Neural progenitor cell (in vitro differentiated cells): ENCODE measurements around the gene CRTC2. TPM values are rescaled to one million over a fixed set of nuclear protein-coding genes. Genes with fewer than 3 reads are reported as not detected.

Experiments used
- DNase-seq: peaks from one replicate; pipeline ENCODE4 v3.0.0-alpha.2; 2016; ENCODE audit warnings: low spot score
- H2AFZ ChIP-seq: fragments of 200-600 bp; sonication (generic); replicated peaks from 2 replicates; pipeline ENCODE4 v1.6.1; 2016; ENCODE audit warnings: antibody characterized with exemption
- H3F3A ChIP-seq: fragments of 200-600 bp; sonication (generic); 2 replicates; pipeline ENCODE4 v1.6.1; 2016; ENCODE audit warnings: antibody characterized with exemption, low read depth
- H3K27ac ChIP-seq: fragments of 200-600 bp; sonication (generic); 2 replicates; pipeline ENCODE4 v1.5.1; 2016; ENCODE audit warnings: mild to moderate bottlenecking
- H3K27me3 ChIP-seq: fragments of 200-600 bp; sonication (generic); 2 replicates; pipeline ENCODE4 v1.6.1; 2016; ENCODE audit warnings: mild to moderate bottlenecking, moderate library complexity
- H3K36me3 ChIP-seq: fragments of 200-600 bp; sonication (generic); 2 replicates; pipeline ENCODE4 v1.5.1; 2016
- H3K4me1 ChIP-seq: fragments of 200-600 bp; sonication (generic); 2 replicates; pipeline ENCODE4 v1.6.1; 2016; ENCODE audit warnings: mixed run types
- H3K4me2 ChIP-seq: fragments of 200-600 bp; sonication (generic); 2 replicates; pipeline ENCODE4 v1.6.1; 2016
- H3K4me3 ChIP-seq: fragments of 200-600 bp; sonication (generic); 2 replicates; pipeline ENCODE4 v1.5.1; 2016
- H3K79me2 ChIP-seq: fragments of 200-600 bp; sonication (generic); 2 replicates; pipeline ENCODE4 v1.6.1; 2016; ENCODE audit warnings: low read depth
- H3K9ac ChIP-seq: fragments of 200-600 bp; sonication (generic); 2 replicates; pipeline ENCODE4 v1.6.1; 2016
- H3K9me3 ChIP-seq: fragments of 200-600 bp; sonication (generic); 2 replicates; pipeline ENCODE4 v1.5.1; 2016; ENCODE audit warnings: low read depth
- H4K20me1 ChIP-seq: fragments of 200-600 bp; sonication (generic); 2 replicates; pipeline ENCODE4 v1.6.1; 2016; ENCODE audit warnings: low read depth
- H3K27ac Mint-ChIP-seq: 3 replicates; pipeline ENCODE4 v1.8.0; 2021; ENCODE audit warnings: mixed read lengths
- H3K27me3 Mint-ChIP-seq: 2 replicates; pipeline ENCODE4 v1.8.0; 2022; ENCODE audit warnings: low read depth, mild to moderate bottlenecking, inconsistent platforms, moderate library complexity, mixed read lengths; ENCODE audit not compliant: insufficient read depth
- H3K36me3 Mint-ChIP-seq: 3 replicates; pipeline ENCODE4 v1.8.0; 2021; ENCODE audit warnings: mixed read lengths
- H3K4me1 Mint-ChIP-seq: 3 replicates; pipeline ENCODE4 v1.8.0; 2021; ENCODE audit warnings: mixed read lengths
- H3K4me3 Mint-ChIP-seq: 3 replicates; pipeline ENCODE4 v1.8.0; 2021; ENCODE audit warnings: mild to moderate bottlenecking, moderate library complexity, mixed read lengths
- H3K9me3 Mint-ChIP-seq: 3 replicates; pipeline ENCODE4 v1.8.0; 2020; ENCODE audit warnings: mixed read lengths
- EZH2 ChIP-seq: fragments of 200-600 bp; sonication (generic); IDR thresholded peaks from 2 replicates; pipeline ENCODE4 v1.6.1; 2017; ENCODE audit warnings: antibody characterized with exemption, mild to moderate bottlenecking, moderate library complexity
- EZH2phosphoT487 ChIP-seq: fragments of 200-600 bp; sonication (generic); IDR thresholded peaks from 2 replicates; pipeline ENCODE4 v1.6.1; 2017; ENCODE audit warnings: antibody characterized with exemption
- total RNA-seq: library from RNA; depleted of rRNA; stranded (reverse); fragments of >200 nt; gene quantifications from 2 replicates; pipeline ENCODE4 v1.2.3, GENCODE V29; 2015; ENCODE audit warnings: low replicate concordance
- TF ChIP-seq, protein P1 (sequence below): fragments of 200-600 bp; sonication (generic); IDR thresholded peaks from 2 replicates; pipeline ENCODE4 v1.5.1; 2017; ENCODE audit warnings: antibody characterized with exemption, mild to moderate bottlenecking

CRTC2 gene
- total RNA-seq, 1 donor from 2014 or later, result 6.7 TPM

DNA sequence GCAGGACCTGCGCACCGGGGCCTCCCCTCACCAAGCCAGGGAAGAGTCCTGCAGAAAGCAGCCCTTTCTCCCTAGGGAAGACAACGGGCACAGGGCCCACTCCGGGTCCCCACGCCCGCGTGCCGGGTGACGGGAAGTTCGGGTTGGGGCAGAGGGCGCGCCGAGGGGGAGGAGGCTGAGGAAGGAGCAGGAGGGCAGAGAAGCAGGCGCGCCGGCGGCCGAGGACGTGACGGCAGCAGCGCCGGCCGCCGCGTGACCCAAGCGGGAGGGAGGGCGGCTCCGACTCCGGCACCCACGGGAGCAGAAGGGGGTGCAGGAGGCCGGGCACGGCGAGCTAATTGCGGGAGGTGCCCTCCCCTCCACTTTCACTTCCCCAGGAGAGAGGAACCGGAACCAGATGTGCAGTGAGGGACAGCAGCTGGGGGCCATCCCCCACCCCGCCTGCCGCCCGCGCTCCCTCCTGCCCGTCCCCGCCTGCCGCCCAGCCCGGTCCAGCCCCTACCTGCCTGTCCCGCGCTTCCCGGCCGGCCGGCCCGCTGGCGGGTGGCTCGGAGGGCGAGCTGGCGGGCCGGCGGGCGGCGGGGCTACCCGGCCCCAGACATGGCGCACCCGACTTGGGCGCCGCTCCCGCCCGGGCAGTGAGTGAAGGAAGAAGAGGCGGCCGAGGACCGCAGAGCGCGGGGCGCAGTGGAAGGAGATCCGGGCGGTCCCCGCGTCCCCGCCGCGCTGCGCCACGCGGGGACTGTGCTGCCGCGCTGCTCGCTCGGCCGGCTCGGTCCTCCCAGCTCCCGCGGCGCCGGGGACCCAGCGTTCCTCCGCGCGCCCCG is 12.4 kb downstream of the CRTC2 start:
- H3F3A ChIP-seq, result peaks cover 28% of the 10 kb centered on the region
- H3K36me3 Mint-ChIP-seq, result peaks cover 19% of the 10 kb centered on the region
- no peaks in the 10 kb centered on the region for H3K9me3 ChIP-seq
- H3K79me2 ChIP-seq, result peaks cover 17% of the 10 kb centered on the region
- no peaks in the 10 kb centered on the region for H3K9me3 Mint-ChIP-seq
- H3K27me3 ChIP-seq, result no peaks in the 10 kb centered on the region
- peak overlapping the region; percentile 73 for H3K4me3 ChIP-seq
- H3K36me3 ChIP-seq, result no peaks in the 10 kb centered on the region
- TF ChIP-seq EZH2 (no peak), EZH2phosphoT487 (no peak)
- TF ChIP-seq, protein P1, sequence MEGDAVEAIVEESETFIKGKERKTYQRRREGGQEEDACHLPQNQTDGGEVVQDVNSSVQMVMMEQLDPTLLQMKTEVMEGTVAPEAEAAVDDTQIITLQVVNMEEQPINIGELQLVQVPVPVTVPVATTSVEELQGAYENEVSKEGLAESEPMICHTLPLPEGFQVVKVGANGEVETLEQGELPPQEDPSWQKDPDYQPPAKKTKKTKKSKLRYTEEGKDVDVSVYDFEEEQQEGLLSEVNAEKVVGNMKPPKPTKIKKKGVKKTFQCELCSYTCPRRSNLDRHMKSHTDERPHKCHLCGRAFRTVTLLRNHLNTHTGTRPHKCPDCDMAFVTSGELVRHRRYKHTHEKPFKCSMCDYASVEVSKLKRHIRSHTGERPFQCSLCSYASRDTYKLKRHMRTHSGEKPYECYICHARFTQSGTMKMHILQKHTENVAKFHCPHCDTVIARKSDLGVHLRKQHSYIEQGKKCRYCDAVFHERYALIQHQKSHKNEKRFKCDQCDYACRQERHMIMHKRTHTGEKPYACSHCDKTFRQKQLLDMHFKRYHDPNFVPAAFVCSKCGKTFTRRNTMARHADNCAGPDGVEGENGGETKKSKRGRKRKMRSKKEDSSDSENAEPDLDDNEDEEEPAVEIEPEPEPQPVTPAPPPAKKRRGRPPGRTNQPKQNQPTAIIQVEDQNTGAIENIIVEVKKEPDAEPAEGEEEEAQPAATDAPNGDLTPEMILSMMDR, result no peak
- H3K9ac ChIP-seq, result no peak overlapping the region
- peaks cover 2% of the 10 kb centered on the region for H3K27me3 Mint-ChIP-seq
- peak overlapping the region; percentile 98 for H3K4me2 ChIP-seq
- H3K27ac ChIP-seq, result no peak overlapping the region
- no peak overlapping the region for H3K27ac Mint-ChIP-seq
- H3K4me3 Mint-ChIP-seq, result peak overlapping the region; percentile 90
- peaks cover 18% of the 10 kb centered on the region for H4K20me1 ChIP-seq
- peak overlapping the region; percentile 89 for H2AFZ ChIP-seq
- peak; percentile 57 for DNase-seq
- H3K4me1 ChIP-seq, result peaks cover 5% of the 10 kb centered on the region
- peaks cover 19% of the 10 kb centered on the region for H3K4me1 Mint-ChIP-seq

DNA sequence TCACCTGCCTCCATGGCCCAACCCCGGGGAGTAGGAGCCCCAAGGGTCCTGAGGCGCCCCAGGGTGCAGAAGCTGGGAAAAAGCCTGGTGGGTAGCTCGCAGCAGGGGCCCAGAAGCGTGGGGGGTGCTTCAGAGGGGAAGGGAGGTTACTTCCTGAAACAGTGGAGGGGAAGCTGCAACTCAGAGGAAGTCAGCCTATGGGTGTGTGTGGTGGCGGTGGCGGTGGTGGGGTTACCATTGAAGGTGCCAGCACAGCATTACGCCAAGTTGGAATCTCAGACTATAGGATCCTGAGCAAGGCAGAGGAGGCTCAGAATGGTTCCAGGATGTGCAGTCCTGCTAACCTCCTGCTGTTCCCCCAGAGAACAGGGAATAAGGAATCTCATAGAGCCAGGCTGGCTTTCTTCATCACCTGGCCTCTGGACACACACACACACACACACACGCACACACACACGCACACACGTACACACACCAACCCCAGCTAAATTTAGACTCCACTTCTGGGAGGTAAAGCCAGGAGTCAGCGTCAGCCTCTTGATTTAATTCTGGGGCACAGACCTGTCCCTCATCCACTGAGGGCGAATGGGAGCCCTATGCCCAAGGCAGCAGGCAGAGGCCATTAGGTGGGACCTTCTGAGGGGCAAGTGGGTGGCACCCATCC is 13.1 kb downstream of the CRTC2 start:
- Histone ChIP-seq H2AFZ (peak overlapping the region; percentile 89), H3K36me3 (no peaks in the 10 kb centered on the region), H4K20me1 (peaks cover 18% of the 10 kb centered on the region), H3K9ac (no peak overlapping the region), H3K9me3 (no peaks in the 10 kb centered on the region), H3K27me3 (no peaks in the 10 kb centered on the region), H3K4me3 (peak overlapping the region; percentile 73), H3K4me1 (peaks cover 5% of the 10 kb centered on the region), H3K4me2 (peak overlapping the region; percentile 98), H3K79me2 (peaks cover 17% of the 10 kb centered on the region), H3K27ac (no peak overlapping the region), H3F3A (peaks cover 28% of the 10 kb centered on the region)
- peak; percentile 36 for DNase-seq
- Mint-ChIP-seq H3K4me1 (peaks cover 19% of the 10 kb centered on the region), H3K27me3 (peaks cover 2% of the 10 kb centered on the region), H3K27ac (no peak overlapping the region), H3K9me3 (no peaks in the 10 kb centered on the region), H3K36me3 (peaks cover 20% of the 10 kb centered on the region), H3K4me3 (peak overlapping the region; percentile 90)
- TF ChIP-seq EZH2, result no peak
- TF ChIP-seq, protein P1, result no peak
- TF ChIP-seq EZH2phosphoT487, result no peak

DNA sequence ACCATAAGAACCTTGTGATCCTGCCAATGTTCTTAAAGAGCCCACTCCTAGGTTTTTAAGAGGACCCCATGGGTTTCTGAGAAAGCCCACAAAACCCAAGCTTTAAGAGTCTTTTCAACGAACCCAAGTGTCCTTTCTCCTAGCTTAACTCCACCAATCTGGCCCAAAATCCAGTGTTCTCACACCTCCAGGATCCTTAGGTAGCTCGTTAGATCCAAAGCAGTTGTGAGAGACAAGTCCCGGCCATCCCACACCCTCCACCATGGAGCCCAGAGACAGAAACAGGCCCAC is 13.6 kb downstream of the CRTC2 start:
- peaks cover 19% of the 10 kb centered on the region for H3K4me1 Mint-ChIP-seq
- H3K27me3 Mint-ChIP-seq, result peaks cover 4% of the 10 kb centered on the region
- H2AFZ ChIP-seq, result no peak overlapping the region
- H3K4me3 Mint-ChIP-seq, result peak overlapping the region; percentile 90
- no peak overlapping the region for H3K4me2 ChIP-seq
- H4K20me1 ChIP-seq, result peaks cover 18% of the 10 kb centered on the region
- no peaks in the 10 kb centered on the region for H3K9me3 Mint-ChIP-seq
- peaks cover 28% of the 10 kb centered on the region for H3F3A ChIP-seq
- H3K27ac Mint-ChIP-seq, result no peak overlapping the region
- H3K9ac ChIP-seq, result no peak overlapping the region
- no peaks in the 10 kb centered on the region for H3K27me3 ChIP-seq
- no peak for TF ChIP-seq EZH2
- TF ChIP-seq EZH2phosphoT487, result no peak
- TF ChIP-seq, protein P1, result no peak
- H3K36me3 ChIP-seq, result no peaks in the 10 kb centered on the region
- H3K9me3 ChIP-seq, result no peaks in the 10 kb centered on the region
- H3K36me3 Mint-ChIP-seq, result peaks cover 22% of the 10 kb centered on the region
- no peak overlapping the region for H3K4me3 ChIP-seq
- H3K4me1 ChIP-seq, result peaks cover 5% of the 10 kb centered on the region
- no peak for DNase-seq
- H3K27ac ChIP-seq, result no peak overlapping the region
- peaks cover 17% of the 10 kb centered on the region for H3K79me2 ChIP-seq
